PC-3 (cell line): Measurements from ENCODE around the gene ADAD1.

ENCODE experiments used
- CTCF ChIP-seq: fragments of 300-600 bp; sonication (generic); conservative IDR thresholded peaks from 2 replicates; pipeline ENCODE4 v1.5.1; 2017; ENCODE audit warnings: antibody characterized with exemption, low read depth, mild to moderate bottlenecking, low read length
- EZH2 ChIP-seq: fragments of 300-600 bp; sonication (generic); IDR thresholded peaks from one replicate; pipeline ENCODE4 v1.6.1; 2017; ENCODE audit warnings: antibody characterized with exemption, mild to moderate bottlenecking, low read length; ENCODE audit not compliant: unreplicated experiment

- TF ChIP-seq EZH2 (no peak), CTCF (no peak)
Measured at GRCh38 chr4:122384245-122384644, 5.4 kb downstream of the ADAD1 start.
